Endothelial cell of umbilical vein (primary cell): ENCODE data around the gene RBMS3. TPM values are rescaled to one million over a fixed set of nuclear protein-coding genes. Genes with fewer than 3 reads are reported as not detected.

Experiments used
- BruUV-seq: library from RNA; stranded (reverse); fragments of 400-500 nt; replicated peaks from 2 replicates; lab custom pipeline; 2021; lab: Mats Ljungman, UMichigan
- CTCF ChIA-PET: fragments of 300-600, 350-600 bp; sonication (Branson Sonifier 250); formaldehyde crosslinking; loops from one replicate; lab custom pipeline; 2021; ENCODE audit warnings: antibody characterized with exemption, inconsistent platforms; lab: Charles Lee
- POLR2A ChIA-PET: fragments of 300-600, 350-600 bp; sonication (Branson Sonifier 250); formaldehyde crosslinking; loops from one replicate; lab custom pipeline; 2021; ENCODE audit warnings: antibody characterized with exemption, inconsistent platforms; lab: Charles Lee
- DNase-seq: peaks from one replicate; pipeline ENCODE4 v3.0.0-alpha.2; 2011; ENCODE audit warnings: low read depth, low spot score
- FAIRE-seq: peaks from 2 replicates; lab custom pipeline; 2011; peaks lifted over from hg19 to GRCh38; lab: Jason Lieb, UNC
- H2AFZ ChIP-seq: 2 replicates; pipeline ENCODE4 v1.6.0; 2012; ENCODE audit warnings: low read depth, low read length, control low read depth, inconsistent platforms
- H3K27ac ChIP-seq: 2 replicates; pipeline ENCODE4 v1.5.1; 2011; ENCODE audit warnings: low read depth, mild to moderate bottlenecking, control low read depth, low read length, moderate library complexity; ENCODE audit not compliant: insufficient read depth
- H3K27me3 ChIP-seq, 2 experiments: 2 replicates each; pipeline versions ENCODE4 v1.6.0 to v1.6.1; 2011; ENCODE audit warnings: low read length in 2 of 2, mixed read lengths in 1 of 2; ENCODE audit not compliant: control insufficient read depth in 2 of 2, insufficient read depth in 2 of 2
- H3K36me3 ChIP-seq, 2 experiments: 2 replicates in 1 of 2; 3 replicates in 1 of 2; pipeline ENCODE4 v1.5.1; 2011; ENCODE audit warnings: low read length in 2 of 2, mild to moderate bottlenecking in 1 of 2, moderate library complexity in 1 of 2; ENCODE audit not compliant: control insufficient read depth in 2 of 2, insufficient read depth in 2 of 2; ENCODE audit errors: extremely low read depth in 1 of 2
- H3K4me1 ChIP-seq: 3 replicates; pipeline ENCODE4 v1.5.1; 2011; ENCODE audit warnings: mild to moderate bottlenecking, low read length; ENCODE audit not compliant: control insufficient read depth, insufficient read depth; ENCODE audit errors: extremely low read depth
- H3K4me2 ChIP-seq: 2 replicates; pipeline ENCODE4 v1.6.1; 2011; ENCODE audit warnings: low read length, control low read depth, mixed read lengths; ENCODE audit not compliant: insufficient read depth
- H3K4me3 ChIP-seq, 3 experiments: fragments of 200-600 bp in 1 of 3; sonication (generic), shearing (Covaris generic) in 1 of 3; replicated peaks in 1 of 3; 2 replicates each; pipeline ENCODE4 v1.5.1; 2011 to 2016; ENCODE audit warnings: control low read depth in 3 of 3, low read length in 3 of 3, mild to moderate bottlenecking in 2 of 3, inconsistent platforms in 1 of 3, low read depth in 1 of 3, moderate library complexity in 1 of 3; ENCODE audit not compliant: insufficient read depth in 1 of 3
- H3K79me2 ChIP-seq: 2 replicates; pipeline ENCODE4 v1.6.0; 2012; ENCODE audit warnings: low read length, inconsistent platforms; ENCODE audit not compliant: control insufficient read depth, insufficient read depth
- H3K9ac ChIP-seq: replicated peaks from 2 replicates; pipeline ENCODE3; 2011; ENCODE audit warnings: low read length, control low read depth; ENCODE audit not compliant: insufficient read depth; ENCODE audit errors: extremely low read depth
- H3K9me1 ChIP-seq: replicated peaks from 3 replicates; pipeline ENCODE4 v1.6.0; 2011; ENCODE audit warnings: mild to moderate bottlenecking, low read length; ENCODE audit not compliant: control insufficient read depth, insufficient read depth; ENCODE audit errors: extremely low read depth
- H3K9me3 ChIP-seq: replicated peaks from 2 replicates; pipeline ENCODE4 v1.5.1; 2012; ENCODE audit warnings: low read length, inconsistent platforms; ENCODE audit not compliant: control insufficient read depth, insufficient read depth
- H4K20me1 ChIP-seq: replicated peaks from 2 replicates; pipeline ENCODE3; 2011; ENCODE audit warnings: mild to moderate bottlenecking, low read length; ENCODE audit not compliant: control insufficient read depth, insufficient read depth; ENCODE audit errors: extremely low read depth
- CTCF ChIP-seq, 2 donors: IDR thresholded peaks; 1 replicate in 1 of 2; 2 replicates in 1 of 2; pipeline ENCODE4 v1.5.1; 2011; ENCODE audit warnings: low read length in 2 of 2, mild to moderate bottlenecking in 2 of 2, moderate library complexity in 2 of 2, control low read depth in 1 of 2, inconsistent platforms in 1 of 2, low read depth in 1 of 2; ENCODE audit not compliant: insufficient read depth in 1 of 2; ENCODE audit errors: extremely low read depth in 1 of 2
- EZH2 ChIP-seq: IDR thresholded peaks from 2 replicates; pipeline ENCODE4 v1.6.1; 2012; ENCODE audit warnings: borderline replicate concordance, low read depth, mild to moderate bottlenecking, moderate library complexity, low read length, inconsistent platforms; ENCODE audit not compliant: severe bottlenecking
- FOS ChIP-seq: IDR thresholded peaks from 2 replicates; pipeline ENCODE4 v1.6.1; 2011; ENCODE audit warnings: mild to moderate bottlenecking, low read length, moderate library complexity, borderline replicate concordance; ENCODE audit not compliant: insufficient read depth
- GATA2 ChIP-seq: IDR thresholded peaks from 2 replicates; pipeline ENCODE4 v1.7.0; 2011; ENCODE audit warnings: low read depth, mild to moderate bottlenecking, moderate library complexity, mixed read lengths, low read length; ENCODE audit not compliant: insufficient read length, insufficient read depth
- JUN ChIP-seq: IDR thresholded peaks from 2 replicates; pipeline ENCODE4 v1.6.1; 2011; ENCODE audit warnings: borderline replicate concordance, low read depth; ENCODE audit not compliant: insufficient read length, insufficient read depth
- MYC ChIP-seq: IDR thresholded peaks from one replicate; pipeline ENCODE4 v1.6.1; 2011; ENCODE audit warnings: mild to moderate bottlenecking, low read depth, low read length
- POLR2A ChIP-seq: IDR thresholded peaks from 2 replicates; pipeline ENCODE4 v1.6.1; 2012; ENCODE audit warnings: low read depth, mild to moderate bottlenecking, control low read depth, low read length
- POLR2AphosphoS5 ChIP-seq: IDR thresholded peaks from 2 replicates; pipeline ENCODE4 v1.6.1; 2012; ENCODE audit warnings: low read depth, mild to moderate bottlenecking, control low read depth, low read length, moderate library complexity; ENCODE audit not compliant: insufficient read depth
- dilution Hi-C: fragments of 300-500 bp; cut with MboI; formaldehyde crosslinking; loops from one replicate; pipeline ENCODE4 v1.15.0; 2019; ENCODE audit warnings: low sequenced_read_pairs; ENCODE audit not compliant: extremely low pct_ligation_motif_present
- intact Hi-C: fragments of 100-400 bp; cut with micrococcal nuclease; formaldehyde crosslinking; loops from one replicate; pipeline ENCODE4 v1.10.0; 2022
- polyA plus RNA-seq, 4 experiments: library from polyadenylated mRNA; depleted of rRNA in 3 of 4; stranded (reverse) in 3 of 4; unstranded in 1 of 4; fragments of >200 nt; gene quantifications; 2 replicates each; pipeline versions ENCODE4 v1.2.1 to v1.2.3, GENCODE V29; 2011 to 2012; ENCODE audit warnings: missing spikeins in 1 of 4
- total RNA-seq: library from RNA; stranded (reverse); gene quantifications from 2 replicates; pipeline ENCODE4 v1.2.3, GENCODE V29; 2021
- TF ChIP-seq, protein P1 (sequence below): IDR thresholded peaks from 2 replicates; pipeline ENCODE4 v1.6.1; 2011; ENCODE audit not compliant: insufficient read depth, insufficient read length

RBMS3 gene
- total and polyA plus RNA-seq, 2 donors (not counting 3 experiments of a cell fraction or from before 2014, with no cell fraction given) = 13.6 to 42.3 TPM

- Histone ChIP-seq H3K9me1 (no peaks in the 10 kb centered on the region), H3K4me1 (peaks cover 13% of the 10 kb centered on the region), H3K27ac (no peak overlapping the region), H3K4me3 (no peak overlapping the region), H3K27me3 (no peaks in the 10 kb centered on the region), H2AFZ (no peak overlapping the region), H3K79me2 (peaks cover 7% of the 10 kb centered on the region), H3K9ac (no peak overlapping the region), H3K36me3 (peaks cover 0 to 3% of the 10 kb centered on the region in 2 experiments), H3K9me3 (no peaks in the 10 kb centered on the region), H4K20me1 (no peaks in the 10 kb centered on the region), H3K4me2 (no peak overlapping the region)
- POLR2A ChIA-PET = no interaction called here
- dilution Hi-C loops = no loop called here
- TF ChIP-seq CTCF (IDR thresholded peaks at IDR 0.05; ENCODE audit: extremely low read depth in 1 of 2, insufficient read depth in 1 of 2, low read depth in 1 of 2, low read length in 2 of 2) = no peak
- no peak for TF ChIP-seq FOS
- no peak for TF ChIP-seq EZH2
- TF ChIP-seq, protein P1, sequence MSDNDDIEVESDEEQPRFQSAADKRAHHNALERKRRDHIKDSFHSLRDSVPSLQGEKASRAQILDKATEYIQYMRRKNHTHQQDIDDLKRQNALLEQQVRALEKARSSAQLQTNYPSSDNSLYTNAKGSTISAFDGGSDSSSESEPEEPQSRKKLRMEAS = no peak
- TF ChIP-seq MYC = no peak
- no peak for TF ChIP-seq POLR2AphosphoS5
- TF ChIP-seq GATA2 = no peak
- TF ChIP-seq POLR2A = no peak
- no peak for TF ChIP-seq JUN
- intact Hi-C loops = loop anchor here (5.0 kb wide), 1 partner anchor 456 kb away; no protein-coding TSS in a partner anchor
- CTCF ChIA-PET = no interaction called here
- FAIRE-seq = no peak
- no TSS peak for BruUV-seq
- DNase-seq = no peak
Measured at GRCh38 chr3:29436612-29437323, 155.9 kb downstream of the RBMS3 start.
